Measurements from ENCODE around the gene RREB1.

GRCh38 chr6:7150381-7151064 is 42.8 kb downstream of the RREB1 start:
- TF ChIP-seq MXI1 (IDR thresholded peaks at IDR 0.05; ENCODE audit: borderline replicate concordance, low read depth, low read length) = no peak
- TF ChIP-seq USF2 (IDR thresholded peaks at IDR 0.05; ENCODE audit: low read depth, low read length) = no peak
- no peak for TF ChIP-seq CTCF (conservative IDR thresholded peaks at IDR 0.05; ENCODE audit: low read depth, low read length)
- no peak for TF ChIP-seq POLR2A (IDR thresholded peaks at IDR 0.05; ENCODE audit: low read depth, low read length)
- no peak for TF ChIP-seq CEBPB (IDR thresholded peaks at IDR 0.05; ENCODE audit: low read depth, low read length)
- no peak for TF ChIP-seq SMC3 (IDR thresholded peaks at IDR 0.05; ENCODE audit: low read depth, low read length)
